IPS DF 19.7 (cell line): ENCODE results near the gene ARHGAP45.

Source experiments
- DNase-seq: peaks from one replicate; pipeline ENCODE4 v3.0.0-alpha.2; 2013; ENCODE audit warnings: low read depth, low spot score

The ARHGAP45 gene

DNA sequence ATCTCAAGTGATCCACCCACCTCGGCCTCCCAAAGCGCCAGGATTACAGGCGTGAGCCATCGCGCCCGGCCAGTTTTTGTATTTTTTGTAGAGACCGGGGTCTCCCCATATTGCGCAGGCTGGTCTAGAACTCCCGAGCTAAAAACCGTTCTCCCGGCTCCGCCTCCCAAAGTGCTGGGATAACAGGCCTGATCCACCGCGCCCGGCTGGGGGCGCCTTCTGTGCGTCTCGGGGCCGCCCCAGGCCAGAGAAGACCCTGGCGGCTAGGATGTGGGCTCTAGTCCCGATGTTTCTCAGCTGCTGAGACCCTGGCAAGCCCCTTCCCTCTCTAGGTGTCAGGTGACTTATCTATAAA lies 3.6 kb downstream of the ARHGAP45 start:
- DNase-seq, result no peak

DNA sequence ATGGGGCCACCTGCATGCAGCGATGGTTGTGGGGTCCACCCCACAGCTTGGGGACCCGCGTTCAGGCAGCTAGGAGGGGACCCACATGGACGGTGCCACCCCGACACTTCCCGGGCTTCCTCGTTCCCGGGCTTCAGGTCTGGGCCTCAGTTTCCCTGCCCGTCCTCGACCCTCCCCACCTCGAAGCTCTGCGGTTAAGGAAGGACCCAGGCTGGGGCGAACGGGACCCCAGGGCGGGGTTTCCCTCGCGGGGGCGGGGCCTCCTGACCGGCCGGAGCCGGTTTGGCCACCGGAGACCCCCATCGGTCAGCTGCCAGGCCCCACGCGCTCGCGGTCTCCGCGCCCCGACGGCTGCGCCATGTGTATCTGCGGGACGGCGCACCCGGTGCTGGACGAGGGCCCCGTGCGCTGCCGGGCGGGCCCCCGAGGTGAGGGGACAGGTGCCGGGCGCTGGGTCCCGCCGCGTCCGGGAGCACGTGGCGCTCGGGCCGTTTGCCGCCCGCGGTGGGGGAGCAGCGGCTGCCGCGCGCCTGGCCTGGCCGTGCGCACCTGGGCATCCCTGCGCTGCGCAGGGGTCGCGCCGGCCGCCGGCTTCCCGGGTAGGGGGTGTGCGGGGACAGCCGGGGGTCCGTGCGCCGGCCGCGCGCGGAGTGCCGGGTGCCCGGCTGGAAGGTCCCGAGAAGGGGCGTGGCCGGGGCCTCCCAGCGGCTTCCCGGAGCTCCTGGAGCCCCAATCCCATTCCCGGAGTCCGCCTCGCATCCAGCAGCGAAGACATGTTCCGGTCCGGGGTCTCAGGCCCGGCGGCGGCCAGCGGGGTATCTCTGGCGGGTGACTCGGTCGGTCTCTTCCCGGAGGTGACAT lies 4.2 kb downstream of the ARHGAP45 start:
- no peak for DNase-seq

- DNase-seq, result no peak
Measured at GRCh38 chr19:1072371-1073015, 5.5 kb downstream of the ARHGAP45 start.

- DNase-seq, result no peak
Measured at GRCh38 chr19:1073063-1073955, 6.3 kb downstream of the ARHGAP45 start.

DNA sequence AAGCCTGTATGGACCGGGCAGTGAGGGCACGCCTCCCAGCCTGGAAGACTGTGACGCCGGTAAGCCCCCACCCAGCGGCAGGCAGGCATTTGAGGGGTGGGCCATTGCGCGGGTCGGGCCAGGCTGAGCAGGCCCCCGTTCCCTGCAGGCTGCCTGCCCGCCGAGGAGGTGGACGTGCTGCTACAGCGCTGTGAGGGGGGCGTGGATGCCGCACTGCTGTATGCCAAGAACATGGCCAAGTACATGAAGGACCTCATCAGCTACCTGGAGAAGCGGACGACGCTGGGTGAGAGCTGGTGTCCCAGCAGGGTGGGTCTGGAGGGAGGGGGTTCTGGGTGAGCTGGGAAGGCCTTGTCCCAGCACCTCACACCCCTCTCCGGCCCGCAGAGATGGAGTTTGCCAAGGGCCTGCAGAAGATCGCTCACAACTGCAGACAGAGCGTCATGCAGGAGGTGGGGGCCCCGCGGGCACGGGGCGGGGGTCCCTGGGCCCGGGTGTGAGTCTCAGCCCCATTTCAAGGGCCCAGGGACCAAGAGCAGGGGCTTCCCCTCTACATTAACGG lies 7.1 kb downstream of the ARHGAP45 start:
- DNase-seq, result no peak

DNA sequence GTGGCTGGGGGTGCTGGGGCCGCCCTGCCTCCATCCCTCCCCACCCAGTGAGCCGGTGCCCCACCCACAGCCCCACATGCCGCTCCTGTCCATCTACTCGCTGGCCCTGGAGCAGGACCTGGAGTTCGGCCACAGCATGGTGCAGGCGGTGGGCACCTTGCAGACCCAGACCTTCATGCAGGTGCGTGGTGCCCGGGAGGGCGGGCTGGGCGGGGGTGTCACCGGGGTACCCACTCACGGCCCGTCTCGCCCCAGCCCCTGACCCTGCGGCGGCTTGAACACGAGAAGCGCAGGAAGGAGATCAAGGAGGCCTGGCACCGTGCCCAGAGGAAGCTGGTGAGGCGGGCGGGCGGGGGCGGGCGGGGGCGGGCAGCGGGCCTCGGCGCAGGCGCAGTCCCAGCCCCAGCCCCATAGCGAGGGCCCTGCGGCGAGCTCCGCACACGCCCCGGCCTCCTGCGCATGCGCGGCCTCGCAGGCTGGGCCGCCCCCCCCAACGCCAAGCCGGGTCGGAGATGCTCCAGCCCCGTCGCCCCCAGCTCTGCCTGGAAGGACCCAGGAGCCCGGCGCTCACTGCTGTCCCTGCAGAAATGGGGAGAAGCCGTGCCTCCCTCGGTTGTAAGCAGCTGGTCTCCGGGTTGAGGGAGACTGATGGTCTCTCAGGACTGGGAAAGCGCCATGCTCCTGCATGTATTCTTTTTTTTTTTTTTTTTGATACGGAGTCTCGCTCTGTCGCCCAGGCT lies 7.7 kb downstream of the ARHGAP45 start:
- DNase-seq, result no peak

GRCh38 chr19:1076046-1076386 lies 9.0 kb downstream of the ARHGAP45 start:
- DNase-seq, result no peak

DNA sequence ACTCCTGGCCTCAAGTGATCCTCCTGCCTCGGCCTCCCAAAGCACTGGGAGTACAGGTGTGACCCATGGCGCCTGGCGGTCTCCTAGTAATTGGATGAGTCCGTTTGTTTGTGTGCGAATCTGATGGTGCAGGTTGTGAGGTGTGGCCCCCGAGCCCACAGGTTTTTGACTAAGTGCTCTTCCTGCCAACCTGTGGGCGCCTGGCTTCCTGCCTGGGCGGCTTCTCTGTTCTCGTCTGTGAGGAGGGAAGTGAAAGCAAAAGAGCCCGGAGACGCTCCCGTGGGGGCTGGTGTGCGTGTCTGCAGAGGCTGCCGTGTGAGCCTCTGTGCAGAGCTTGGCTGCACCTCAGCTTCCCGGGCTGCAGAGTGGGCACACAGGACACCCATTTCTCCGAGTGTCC lies 10.0 kb downstream of the ARHGAP45 start:
- DNase-seq, result no peak

GRCh38 chr19:1079566-1080111 lies 12.7 kb downstream of the ARHGAP45 start:
- DNase-seq, result no peak

GRCh38 chr19:1080360-1081161 lies 13.6 kb downstream of the ARHGAP45 start:
- no peak for DNase-seq

DNA sequence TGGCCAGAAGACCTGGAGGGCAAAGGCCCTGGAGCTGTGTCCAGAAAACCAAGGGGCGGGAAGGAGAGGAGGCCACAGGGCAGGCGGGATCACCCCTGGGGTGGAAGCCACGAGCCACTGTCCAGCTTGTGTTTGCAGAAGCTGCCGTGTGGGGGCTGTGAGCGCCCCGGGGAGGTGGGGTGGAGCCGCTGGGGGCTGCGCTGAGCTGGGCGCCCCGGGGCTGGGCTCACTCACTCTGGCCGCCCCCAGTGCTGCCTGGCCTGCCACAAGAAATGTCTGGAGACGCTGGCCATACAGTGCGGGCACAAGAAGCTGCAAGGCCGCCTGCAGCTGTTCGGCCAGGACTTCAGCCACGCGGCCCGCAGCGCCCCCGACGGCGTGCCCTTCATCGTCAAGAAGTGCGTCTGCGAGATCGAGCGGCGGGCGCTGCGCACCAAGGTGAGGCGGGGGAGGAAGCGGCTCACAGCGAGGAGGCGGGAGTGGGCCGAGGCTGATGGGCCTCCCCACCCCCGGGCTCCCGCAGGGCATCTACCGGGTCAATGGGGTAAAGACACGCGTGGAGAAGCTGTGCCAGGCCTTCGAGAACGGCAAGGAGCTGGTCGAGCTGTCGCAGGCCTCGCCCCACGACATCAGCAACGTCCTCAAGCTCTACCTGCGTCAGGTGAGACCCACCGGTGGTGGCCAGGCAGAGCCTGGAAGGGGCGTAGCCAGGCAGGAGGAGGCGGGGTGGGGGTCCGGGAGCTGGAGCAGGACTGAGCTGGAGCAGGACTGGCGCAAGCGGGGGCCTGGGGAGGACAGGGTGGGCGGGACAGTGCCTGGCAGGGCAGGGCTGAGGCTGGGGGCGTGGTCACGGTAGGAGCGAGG lies 14.6 kb downstream of the ARHGAP45 start:
- no peak for DNase-seq

DNA sequence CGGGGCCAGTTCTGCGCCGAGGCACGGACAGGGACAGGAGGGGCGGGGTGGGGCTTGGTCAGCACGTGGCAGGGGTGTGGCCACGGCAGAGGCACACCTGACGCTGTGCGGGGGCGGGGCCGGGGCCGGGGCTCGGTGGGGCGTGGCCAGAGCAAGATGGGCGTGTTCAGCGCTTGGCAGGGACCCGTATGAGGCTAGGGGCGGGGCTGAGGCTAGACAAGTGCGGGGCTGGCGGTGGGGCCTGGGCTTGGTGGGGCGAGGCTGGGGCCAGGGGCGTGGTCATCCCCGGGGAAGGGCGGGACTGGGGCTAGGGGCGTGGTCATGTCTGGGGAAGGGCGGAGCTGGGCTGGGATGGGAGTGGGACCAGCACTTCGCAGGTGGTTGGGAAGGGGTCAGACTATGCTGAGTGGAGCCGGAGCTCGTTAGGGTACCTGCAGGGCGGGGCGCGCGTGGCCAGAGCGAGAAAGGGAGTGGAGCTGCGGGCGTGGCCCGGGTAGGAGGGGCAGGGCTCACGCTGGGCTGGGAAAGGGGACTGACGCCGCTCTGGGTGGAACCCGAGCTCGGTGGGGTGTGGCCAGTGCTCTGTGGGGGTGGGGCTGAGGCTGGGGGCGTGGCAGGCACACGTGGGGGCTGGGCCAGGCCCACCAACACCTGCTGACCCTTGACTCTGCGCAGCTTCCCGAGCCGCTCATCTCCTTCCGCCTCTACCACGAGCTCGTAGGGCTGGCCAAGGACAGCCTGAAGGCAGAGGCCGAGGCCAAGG lies 15.4 kb downstream of the ARHGAP45 start:
- no peak for DNase-seq

- DNase-seq, result no peak
Measured at GRCh38 chr19:1082928-1083816, 16.2 kb downstream of the ARHGAP45 start.

GRCh38 chr19:1084024-1084868 lies 17.3 kb downstream of the ARHGAP45 start:
- DNase-seq, result no peak

- DNase-seq, result no peak
Measured at GRCh38 chr19:1085053-1085658, 18.2 kb downstream of the ARHGAP45 start.
